AG04450 (cell line): ENCODE results near the gene SLC16A5. TPM values are rescaled to one million over a fixed set of nuclear protein-coding genes. Genes with fewer than 3 reads are reported as not detected.

Experiments
- CTCF ChIA-PET: fragments of 300-600, 350-600 bp; formaldehyde crosslinking; extraction: SDS; loops from one replicate; lab custom pipeline; 2022; ENCODE audit warnings: antibody characterized with exemption, inconsistent platforms; lab: Charles Lee
- POLR2A ChIA-PET: fragments of 350-600 bp; formaldehyde crosslinking; extraction: SDS; loops from one replicate; lab custom pipeline; 2021; ENCODE audit warnings: antibody characterized with exemption, inconsistent platforms; lab: Yijun Ruan, JAX
- DNase-seq: peaks from one replicate; pipeline ENCODE4 v3.0.0-alpha.2; 2011; ENCODE audit warnings: low read depth, low spot score
- H3K27ac ChIP-seq: one replicate; pipeline ENCODE4 v1.5.1; 2012; ENCODE audit warnings: low read depth, low read length, control low read depth
- H3K27me3 ChIP-seq: one replicate; pipeline ENCODE4 v1.6.0; 2012; ENCODE audit warnings: low read length; ENCODE audit not compliant: control insufficient read depth, insufficient read depth
- H3K4me3 ChIP-seq: 2 replicates; pipeline ENCODE4 v1.5.1; 2011; ENCODE audit warnings: mild to moderate bottlenecking, low read depth, low read length, control low read depth
- H3K9me3 ChIP-seq: 2 replicates; pipeline ENCODE4 v1.5.1; 2012; ENCODE audit warnings: low read length; ENCODE audit not compliant: control insufficient read depth, insufficient read depth
- polyA plus RNA-seq: library from polyadenylated mRNA; depleted of rRNA; stranded (reverse); fragments of >200 nt; gene quantifications from 2 replicates; pipeline ENCODE4 v1.2.3, GENCODE V29; 2011
- TF ChIP-seq, protein P1 (sequence below): IDR thresholded peaks from 2 replicates; pipeline ENCODE4 v1.5.1; 2011; ENCODE audit warnings: low read depth, low read length, control low read depth, inconsistent platforms

Gene SLC16A5
- polyA plus RNA-seq, 1 experiment, result 2.9 TPM

DNA sequence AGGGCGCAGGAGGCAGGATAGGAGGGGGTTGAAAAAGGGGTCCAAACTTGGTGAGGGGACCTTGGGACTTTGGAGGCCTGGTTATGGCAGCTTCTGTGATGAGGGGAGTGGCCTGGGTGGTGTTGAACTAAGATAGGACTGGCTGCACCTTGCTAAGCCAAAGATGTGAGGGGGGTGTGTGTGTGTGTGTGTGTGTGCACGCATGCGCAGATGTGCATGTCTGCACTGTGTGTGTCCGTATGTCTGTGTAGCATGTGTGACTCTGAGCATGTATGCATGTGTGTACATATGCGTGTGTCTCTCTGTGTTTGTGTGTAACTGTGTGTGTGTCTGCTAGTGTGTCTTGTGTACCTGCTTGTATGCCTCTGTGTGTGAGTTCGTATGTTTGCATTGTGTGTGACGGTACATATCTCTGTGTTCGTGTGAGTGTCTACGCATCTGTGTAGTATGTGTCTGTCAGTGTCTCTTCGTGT lies 4.1 kb downstream of the SLC16A5 start:
- ChIA-PET CTCF (interaction anchor here (1.4 to 1.6 kb wide), 2 partner anchors 22 to 32 kb away, joined by 5 to 7 read pairs; no protein-coding TSS in a partner anchor), POLR2A (no interaction called here)
- TF ChIP-seq, protein P1, sequence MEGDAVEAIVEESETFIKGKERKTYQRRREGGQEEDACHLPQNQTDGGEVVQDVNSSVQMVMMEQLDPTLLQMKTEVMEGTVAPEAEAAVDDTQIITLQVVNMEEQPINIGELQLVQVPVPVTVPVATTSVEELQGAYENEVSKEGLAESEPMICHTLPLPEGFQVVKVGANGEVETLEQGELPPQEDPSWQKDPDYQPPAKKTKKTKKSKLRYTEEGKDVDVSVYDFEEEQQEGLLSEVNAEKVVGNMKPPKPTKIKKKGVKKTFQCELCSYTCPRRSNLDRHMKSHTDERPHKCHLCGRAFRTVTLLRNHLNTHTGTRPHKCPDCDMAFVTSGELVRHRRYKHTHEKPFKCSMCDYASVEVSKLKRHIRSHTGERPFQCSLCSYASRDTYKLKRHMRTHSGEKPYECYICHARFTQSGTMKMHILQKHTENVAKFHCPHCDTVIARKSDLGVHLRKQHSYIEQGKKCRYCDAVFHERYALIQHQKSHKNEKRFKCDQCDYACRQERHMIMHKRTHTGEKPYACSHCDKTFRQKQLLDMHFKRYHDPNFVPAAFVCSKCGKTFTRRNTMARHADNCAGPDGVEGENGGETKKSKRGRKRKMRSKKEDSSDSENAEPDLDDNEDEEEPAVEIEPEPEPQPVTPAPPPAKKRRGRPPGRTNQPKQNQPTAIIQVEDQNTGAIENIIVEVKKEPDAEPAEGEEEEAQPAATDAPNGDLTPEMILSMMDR, result no peak
- Histone ChIP-seq H3K27me3 (no peaks in the 10 kb centered on the region), H3K9me3 (peaks cover 3% of the 10 kb centered on the region; the same call in 1 of the 2 replicates), H3K4me3 (no peak overlapping the region), H3K27ac (no peak overlapping the region)
- DNase-seq, result no peak

DNA sequence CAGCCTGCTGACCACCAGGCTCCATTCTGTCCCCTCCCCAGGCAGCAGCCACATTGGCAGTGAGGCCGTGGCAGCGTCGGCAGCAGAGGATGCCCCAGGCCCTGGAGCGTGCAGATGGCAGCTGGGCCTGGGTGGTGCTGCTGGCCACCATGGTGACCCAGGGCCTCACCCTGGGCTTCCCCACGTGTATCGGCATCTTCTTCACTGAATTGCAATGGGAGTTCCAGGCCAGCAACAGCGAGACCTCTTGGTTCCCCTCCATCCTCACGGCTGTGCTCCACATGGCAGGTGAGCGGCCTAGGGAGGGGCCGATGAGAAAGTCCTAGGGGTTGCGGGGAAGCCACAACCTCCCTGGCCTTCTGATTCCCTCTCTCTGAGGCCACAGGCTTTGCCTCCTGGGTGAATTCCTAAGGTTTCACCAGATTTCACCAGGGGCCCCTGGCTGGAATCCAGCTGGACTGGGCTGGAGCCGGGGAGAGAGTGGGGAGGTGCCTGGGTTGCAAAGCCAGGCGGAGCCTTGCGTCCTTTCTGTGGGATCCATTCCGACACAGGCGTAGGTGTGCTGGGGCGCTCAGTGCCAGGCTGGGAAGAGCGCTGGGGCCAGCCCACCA lies 5.9 kb downstream of the SLC16A5 start:
- TF ChIP-seq, protein P1, result no peak
- Histone ChIP-seq H3K4me3 (no peak overlapping the region), H3K27me3 (no peaks in the 10 kb centered on the region), H3K9me3 (peaks cover 3% of the 10 kb centered on the region; the same call in 1 of the 2 replicates), H3K27ac (no peak overlapping the region)
- ChIA-PET POLR2A (no interaction called here), CTCF (interaction anchor here (1.6 kb wide), 2 partner anchors 11 to 20 kb away, joined by 6 to 9 read pairs; no protein-coding TSS in a partner anchor)
- no peak for DNase-seq

DNA sequence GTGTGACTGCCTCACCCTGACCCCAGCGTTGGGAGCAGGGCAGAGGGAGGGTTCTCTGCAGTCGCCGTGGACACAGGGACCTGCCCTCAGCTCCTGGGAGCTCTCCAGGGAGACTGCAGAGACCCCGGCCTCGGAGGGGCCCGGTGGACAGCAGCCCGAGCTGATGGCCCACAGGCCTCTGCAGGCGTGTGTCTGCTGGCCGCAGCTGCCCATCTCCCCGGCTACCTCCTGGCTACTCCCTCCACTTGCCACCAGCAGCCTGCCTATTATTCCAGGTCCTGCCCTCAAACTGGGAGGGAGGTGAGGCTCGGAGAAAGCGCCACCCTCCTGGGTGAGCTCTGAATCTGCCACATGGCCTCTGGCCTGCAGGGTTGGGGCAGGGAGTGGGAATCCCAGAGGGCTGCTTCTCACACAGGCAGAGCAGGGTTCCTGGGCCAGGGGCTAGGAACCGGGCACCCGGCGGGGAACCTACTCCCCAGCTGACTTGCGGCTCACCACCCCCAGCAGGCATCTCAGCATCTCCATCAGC lies 7.2 kb downstream of the SLC16A5 start:
- CTCF ChIA-PET, result interaction anchor here (1.6 to 2.6 kb wide), 3 partner anchors 10 to 19 kb away, joined by 6 to 10 read pairs (median 9); no protein-coding TSS in a partner anchor
- no peaks in the 10 kb centered on the region for H3K27me3 ChIP-seq
- no peak overlapping the region for H3K27ac ChIP-seq
- H3K4me3 ChIP-seq, result no peak overlapping the region
- TF ChIP-seq, protein P1, result no peak
- H3K9me3 ChIP-seq, result peaks cover 3% of the 10 kb centered on the region; the same call in 1 of the 2 replicates
- POLR2A ChIA-PET, result interaction anchor here (0.6 to 1.2 kb wide), 2 partner anchors 15 to 17 kb away, joined by 3 to 4 read pairs; partner anchors contain the start of gene ARMC7
- DNase-seq, result no peak

DNA sequence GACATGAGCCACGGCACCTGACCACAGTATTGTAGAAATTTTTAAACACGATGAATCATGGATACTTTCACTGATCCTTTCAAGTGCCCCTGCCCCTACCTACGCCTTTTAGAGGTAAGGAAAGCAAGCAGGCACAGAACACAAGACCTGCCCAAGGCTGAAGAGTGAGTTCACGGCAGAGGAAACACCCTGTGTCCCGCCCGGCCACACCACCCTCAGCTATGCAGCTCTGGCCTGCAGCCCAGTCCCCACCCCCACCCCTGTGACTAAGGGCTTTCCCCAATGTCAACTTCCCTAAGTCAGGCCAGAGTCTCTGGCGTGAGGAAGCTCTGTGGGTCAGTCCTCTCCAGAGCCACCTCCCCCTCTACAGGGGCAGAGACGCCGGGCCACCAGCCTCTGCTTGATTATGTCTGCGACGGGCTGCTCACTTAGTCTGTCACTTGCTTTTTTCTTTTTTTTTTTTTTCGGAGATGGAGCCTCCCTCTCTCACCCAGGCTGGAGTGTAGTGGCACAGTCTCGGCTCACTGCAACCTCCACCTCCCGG lies 8.4 kb downstream of the SLC16A5 start:
- Histone ChIP-seq H3K9me3 (peaks cover 3% of the 10 kb centered on the region; the same call in 1 of the 2 replicates), H3K27me3 (no peaks in the 10 kb centered on the region), H3K27ac (peak overlapping the region; percentile 21), H3K4me3 (no peak overlapping the region)
- TF ChIP-seq, protein P1, result no peak
- ChIA-PET CTCF (interaction anchor here (0.6 to 3.2 kb wide), 3 partner anchors 10 to 39 kb away, joined by 4 to 13 read pairs (median 10); no protein-coding TSS in a partner anchor), POLR2A (interaction anchor here (0.6 to 1.2 kb wide), 4 partner anchors 9 to 47 kb away, joined by 3 to 5 read pairs (median 4); partner anchors contain the start of genes ARMC7 and SLC16A5)
- DNase-seq, result no peak
